GM12878 (cell line): Measurements from ENCODE around the gene BEST3.

Experiments
- ATF7 ChIP-seq: fragments of 450-650 bp; IDR thresholded peaks from 2 replicates; pipeline ENCODE4 v1.6.1; 2016; ENCODE audit warnings: low read depth, mild to moderate bottlenecking
- E2F4 ChIP-seq: IDR thresholded peaks from 2 replicates; pipeline ENCODE4 v1.6.1; 2012; ENCODE audit warnings: low read depth, low read length, improper control_type of control experiment
- ESRRA ChIP-seq: IDR thresholded peaks from 2 replicates; pipeline ENCODE4 v1.6.1; 2012; ENCODE audit warnings: mild to moderate bottlenecking, low read length, improper control_type of control experiment
- RAD21 ChIP-seq: IDR thresholded peaks from 2 replicates; pipeline ENCODE4 v1.6.1; 2011; ENCODE audit warnings: mild to moderate bottlenecking, low read depth, low read length, moderate library complexity; ENCODE audit not compliant: insufficient read depth
- SIN3A ChIP-seq: IDR thresholded peaks from 2 replicates; pipeline ENCODE4 v1.6.1; 2012; ENCODE audit warnings: low read depth, low read length, improper control_type of control experiment

GRCh38 chr12:69627501-69627900 lies 71.6 kb downstream of the BEST3 start:
- TF ChIP-seq ESRRA (no peak), SIN3A (no peak), ATF7 (no peak), RAD21 (no peak), E2F4 (no peak)
